B cell (primary cell): ENCODE results near the gene HINFP. TPM values are rescaled to one million over a fixed set of nuclear protein-coding genes. Genes with fewer than 3 reads are reported as not detected.

Experiments
- ATAC-seq: fragments of 200-7000 bp; cut with Tn5 transposase; one replicate; pipeline ENCODE4 v1.10.0; 2021; ENCODE audit warnings: low read depth, mild to moderate bottlenecking, moderate number of reproducible peaks, moderate library complexity
- CTCF ChIA-PET: fragments of 350-600 bp; sonication (Branson Sonifier 250); formaldehyde crosslinking; loops from one replicate; lab custom pipeline; 2021; ENCODE audit warnings: antibody characterized with exemption, inconsistent platforms; lab: Charles Lee
- POLR2A ChIA-PET: fragments of 350-600 bp; sonication (Branson Sonifier 250); formaldehyde crosslinking; loops from one replicate; lab custom pipeline; 2021; ENCODE audit warnings: antibody characterized with exemption; lab: Charles Lee
- DNase-seq: peaks from one replicate; pipeline ENCODE4 v3.0.0; 2013
- H2AFZ ChIP-seq: 2 replicates; pipeline ENCODE4 v1.6.1; 2012; ENCODE audit warnings: mild to moderate bottlenecking, low read depth, low read length; ENCODE audit not compliant: insufficient read depth, poor library complexity, severe bottlenecking
- H3K27ac ChIP-seq, 2 donors: 1 replicate in 1 of 2; 2 replicates in 1 of 2; pipeline ENCODE4 v1.5.1; 2012 to 2013; ENCODE audit warnings: low read length in 2 of 2, mild to moderate bottlenecking in 2 of 2, moderate library complexity in 1 of 2
- H3K27me3 ChIP-seq, 4 experiments: fragments of 200-600 bp in 1 of 4; sonication (generic) in 1 of 4; replicated peaks in 1 of 4; 1 replicate in 2 of 4; 2 replicates in 2 of 4; pipeline versions ENCODE4 v1.6.1 to v1.7.0; 2013 to 2016; ENCODE audit warnings: low read length in 3 of 4, mild to moderate bottlenecking in 2 of 4, mixed read lengths in 1 of 4, moderate library complexity in 1 of 4; ENCODE audit not compliant: insufficient read depth in 4 of 4, control insufficient read depth in 3 of 4; ENCODE audit errors: control extremely low read depth in 1 of 4
- H3K36me3 ChIP-seq, 2 experiments: replicated peaks in 1 of 2; 1 replicate in 1 of 2; 2 replicates in 1 of 2; pipeline versions ENCODE4 v1.6.1 to v1.7.1; 2013; ENCODE audit warnings: low read length in 1 of 2; ENCODE audit not compliant: insufficient read depth in 2 of 2, control insufficient read depth in 1 of 2; ENCODE audit errors: control extremely low read depth in 1 of 2, extremely low read depth in 1 of 2
- H3K4me1 ChIP-seq, 2 donors: fragments of 200-600 bp in 1 of 2; sonication (generic) in 1 of 2; 1 replicate in 1 of 2; 2 replicates in 1 of 2; pipeline versions ENCODE4 v1.5.1 to v1.6.1; 2013 to 2017; ENCODE audit warnings: low read length in 2 of 2; ENCODE audit not compliant: control insufficient read depth in 2 of 2, insufficient read depth in 2 of 2
- H3K4me2 ChIP-seq: replicated peaks from 2 replicates; pipeline ENCODE3; 2012; ENCODE audit warnings: mild to moderate bottlenecking, low read depth, low read length; ENCODE audit not compliant: poor library complexity, severe bottlenecking
- H3K4me3 ChIP-seq, 5 experiments: fragments of 200-600 bp in 1 of 5; sonication (generic) in 1 of 5; 1 replicate in 3 of 5; 2 replicates in 2 of 5; pipeline versions ENCODE4 v1.5.1 to v1.7.0; 2011 to 2016; ENCODE audit warnings: low read length in 4 of 5, mild to moderate bottlenecking in 4 of 5, low read depth in 2 of 5, control low read depth in 1 of 5, moderate library complexity in 1 of 5; ENCODE audit not compliant: insufficient read depth in 1 of 5; ENCODE audit errors: control extremely low read depth in 1 of 5, extremely low read depth in 1 of 5
- H3K79me2 ChIP-seq: fragments of 200-600 bp; sonication (generic); one replicate; pipeline ENCODE4 v1.6.0; 2016; ENCODE audit warnings: low read length; ENCODE audit not compliant: control insufficient read depth, insufficient read depth
- H3K9ac ChIP-seq: fragments of 200-600 bp; sonication (generic); 2 replicates; pipeline ENCODE4 v1.6.1; 2017; ENCODE audit warnings: mild to moderate bottlenecking, low read length, moderate library complexity
- H3K9me3 ChIP-seq, 3 donors: one replicate each; pipeline versions ENCODE4 v1.6.1 to v1.7.1; 2013; ENCODE audit warnings: low read length in 2 of 3; ENCODE audit not compliant: control insufficient read depth in 2 of 3, insufficient read depth in 1 of 3; ENCODE audit errors: control extremely low read depth in 1 of 3
- H4K20me1 ChIP-seq: 2 replicates; pipeline ENCODE4 v1.6.0; 2012; ENCODE audit warnings: mild to moderate bottlenecking, low read length; ENCODE audit not compliant: insufficient read depth, control insufficient read depth, poor library complexity, severe bottlenecking
- H3K27ac Mint-ChIP-seq: one replicate; pipeline ENCODE4 v1.8.0; 2021; ENCODE audit warnings: mixed read lengths
- H3K27me3 Mint-ChIP-seq: one replicate; pipeline ENCODE4 v1.8.0; 2021; ENCODE audit warnings: mixed read lengths
- H3K4me1 Mint-ChIP-seq: one replicate; pipeline ENCODE4 v1.8.0; 2021; ENCODE audit warnings: mixed read lengths
- H3K4me3 Mint-ChIP-seq: one replicate; pipeline ENCODE4 v1.8.0; 2021; ENCODE audit warnings: mixed read lengths
- H3K9me3 Mint-ChIP-seq: one replicate; pipeline ENCODE4 v1.8.0; 2022; ENCODE audit warnings: mixed read lengths; ENCODE audit not compliant: insufficient read depth
- CTCF ChIP-seq: fragments of 200-600 bp; IDR thresholded peaks from one replicate; pipeline ENCODE4 v1.8.0; 2022; ENCODE audit warnings: antibody characterized with exemption, mild to moderate bottlenecking
- EZH2 ChIP-seq: IDR thresholded peaks from 2 replicates; pipeline ENCODE4 v1.6.1; 2012; ENCODE audit warnings: borderline replicate concordance, low read depth, mild to moderate bottlenecking, moderate library complexity, low read length; ENCODE audit not compliant: insufficient read depth, poor library complexity, severe bottlenecking
- WGBS: methylation state at CpG from one replicate; pipeline ENCODE4 v1.1.5; 2013; ENCODE audit warnings: missing lambda C conversion rate; ENCODE audit not compliant: insufficient coverage; 5-methylcytosine and 5-hydroxymethylcytosine counted together
- intact Hi-C: fragments of 100-400 bp; cut with micrococcal nuclease; formaldehyde crosslinking; loops from one replicate; pipeline ENCODE4 v1.10.0; 2022
- polyA plus RNA-seq: library from polyadenylated mRNA; depleted of rRNA; stranded (reverse); fragments of >200 nt; gene quantifications from 2 replicates; pipeline ENCODE4 v1.2.3, GENCODE V29; 2012
- total RNA-seq, 2 donors: library from RNA; stranded (reverse); fragments of 120-200 nt in 1 of 2; gene quantifications; 1 replicate in 1 of 2; 2 replicates in 1 of 2; pipeline versions ENCODE4 v1.2.3 to v1.2.4, GENCODE V29; 2013 to 2022

The HINFP gene
- total and polyA plus RNA-seq, 2 donors (not counting 1 experiment from before 2014, with no cell fraction given) = 60.6 to 78.7 TPM

GRCh38 chr11:119093942-119094815, 27.2 kb upstream of the HINFP start:
- Mint-ChIP-seq H3K27me3 (no peaks in the 10 kb centered on the region), H3K27ac (peak overlapping the region; percentile 87), H3K4me3 (peak overlapping the region; percentile 96), H3K4me1 (peaks cover 45% of the 10 kb centered on the region), H3K9me3 (no peaks in the 10 kb centered on the region)
- Histone ChIP-seq H2AFZ (peak overlapping the region; percentile 72), H4K20me1 (peaks cover 11% of the 10 kb centered on the region), H3K27ac (peak overlapping the region; percentile 69 to 76), H3K27me3 (no peaks in the 10 kb centered on the region), H3K9me3 (no peaks in the 10 kb centered on the region), H3K9ac (peak overlapping the region; percentile 83), H3K4me2 (peak overlapping the region; percentile 91), H3K4me3 (peak overlapping the region; percentile 31 to 91 (median 85)), H3K36me3 (peaks cover 8 to 21% of the 10 kb centered on the region in 2 experiments), H3K79me2 (peaks cover 31% of the 10 kb centered on the region), H3K4me1 (peaks cover 22 to 40% of the 10 kb centered on the region in 2 donors)
- WGBS = 1% methylated on average over 79 of the region's 81 CpGs
- intact Hi-C loops = no loop called here
- DNase-seq (no peak), ATAC-seq (peak; percentile 3)
- no peak for TF ChIP-seq EZH2
- no peak for TF ChIP-seq CTCF
- ChIA-PET CTCF (interaction anchor here (1.0 to 2.4 kb wide), 10 partner anchors 9 to 230 kb away, joined by 3 to 13 read pairs (median 4); partner anchors contain the start of genes C2CD2L, CBL, HINFP and HMBS), POLR2A (interaction anchor here (0.7 to 2.3 kb wide), 10 partner anchors 8 to 302 kb away, joined by 3 to 17 read pairs (median 6); partner anchors contain the start of genes C2CD2L, CENATAC, HINFP and HMBS)
